Testis (tissue), 2 donors: ENCODE results near the gene CLTA.

ENCODE experiments used
- POLR2A ChIP-seq: fragments of 450-650 bp; IDR thresholded peaks from one replicate; pipeline ENCODE4 v1.6.1; 2017; ENCODE audit warnings: antibody characterized with exemption, mild to moderate bottlenecking, moderate library complexity
- TF ChIP-seq, protein P1 (sequence below), 3 experiments: fragments of 450-650 bp in 2 of 3; fragments of 200-600 bp in 1 of 3; sonication (generic) in 1 of 3; IDR thresholded peaks; one replicate each; pipeline ENCODE4 v1.5.1; 2016 to 2019; ENCODE audit warnings: antibody characterized with exemption in 3 of 3, mild to moderate bottlenecking in 2 of 3, moderate library complexity in 1 of 3

DNA sequence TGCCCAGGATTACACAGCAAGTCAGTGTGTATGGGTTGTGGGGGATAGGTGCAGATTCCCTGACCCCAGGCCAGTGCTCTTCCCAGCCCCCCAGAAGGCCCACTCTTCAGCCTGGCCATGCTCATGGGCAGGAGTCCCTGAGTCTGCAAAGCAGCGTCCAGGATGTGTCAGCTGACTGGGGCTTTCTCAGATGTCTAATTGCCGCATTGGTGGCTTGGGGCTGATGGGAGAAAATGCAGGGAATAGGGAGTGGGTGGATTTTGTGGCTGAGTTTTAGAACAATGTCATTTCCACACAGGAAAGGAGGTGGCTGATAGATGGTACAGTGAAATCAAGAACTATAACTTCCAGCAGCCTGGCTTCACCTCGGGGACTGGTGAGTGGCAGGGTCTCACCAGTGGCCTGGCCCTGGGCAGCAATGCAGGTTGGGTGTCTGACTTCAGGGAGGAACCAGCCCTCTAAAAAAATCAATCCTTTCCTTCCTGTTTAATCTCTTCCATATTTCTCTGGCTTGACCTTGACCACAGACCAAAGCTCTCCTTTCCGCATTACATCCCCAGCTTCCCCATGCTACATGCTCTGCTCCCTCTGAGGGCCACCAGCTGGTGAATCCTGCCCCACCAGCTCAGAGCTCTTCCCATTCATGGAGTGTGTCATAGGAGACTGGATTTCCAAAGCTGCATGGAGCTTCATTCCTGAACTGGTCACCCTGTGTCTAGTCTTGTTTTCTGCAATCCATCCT lies 40.0 kb upstream of the CLTA start:
- TF ChIP-seq, protein P1, sequence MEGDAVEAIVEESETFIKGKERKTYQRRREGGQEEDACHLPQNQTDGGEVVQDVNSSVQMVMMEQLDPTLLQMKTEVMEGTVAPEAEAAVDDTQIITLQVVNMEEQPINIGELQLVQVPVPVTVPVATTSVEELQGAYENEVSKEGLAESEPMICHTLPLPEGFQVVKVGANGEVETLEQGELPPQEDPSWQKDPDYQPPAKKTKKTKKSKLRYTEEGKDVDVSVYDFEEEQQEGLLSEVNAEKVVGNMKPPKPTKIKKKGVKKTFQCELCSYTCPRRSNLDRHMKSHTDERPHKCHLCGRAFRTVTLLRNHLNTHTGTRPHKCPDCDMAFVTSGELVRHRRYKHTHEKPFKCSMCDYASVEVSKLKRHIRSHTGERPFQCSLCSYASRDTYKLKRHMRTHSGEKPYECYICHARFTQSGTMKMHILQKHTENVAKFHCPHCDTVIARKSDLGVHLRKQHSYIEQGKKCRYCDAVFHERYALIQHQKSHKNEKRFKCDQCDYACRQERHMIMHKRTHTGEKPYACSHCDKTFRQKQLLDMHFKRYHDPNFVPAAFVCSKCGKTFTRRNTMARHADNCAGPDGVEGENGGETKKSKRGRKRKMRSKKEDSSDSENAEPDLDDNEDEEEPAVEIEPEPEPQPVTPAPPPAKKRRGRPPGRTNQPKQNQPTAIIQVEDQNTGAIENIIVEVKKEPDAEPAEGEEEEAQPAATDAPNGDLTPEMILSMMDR (IDR thresholded peaks at IDR 0.05): no peak
- no peak for TF ChIP-seq POLR2A
